Caco-2 (cell line): ENCODE measurements around the gene HAPLN2. TPM values are rescaled to one million over a fixed set of nuclear protein-coding genes. Genes with fewer than 3 reads are reported as not detected.

Experiments
- BruUV-seq: library from RNA; stranded (reverse); fragments of 400-500 nt; replicated peaks from 2 replicates; lab custom pipeline; 2021; lab: Mats Ljungman, UMichigan
- CTCF ChIA-PET: fragments of 300-600 bp; sonication (Branson Sonifier 250); formaldehyde crosslinking; loops from one replicate; lab custom pipeline; 2022; ENCODE audit warnings: antibody characterized with exemption; lab: Charles Lee
- POLR2A ChIA-PET: fragments of 300-600 bp; sonication (Branson Sonifier 250); formaldehyde crosslinking; loops from one replicate; lab custom pipeline; 2022; ENCODE audit warnings: antibody characterized with exemption; lab: Charles Lee
- DNase-seq, 2 experiments: peaks; one replicate each; pipeline versions ENCODE4 v3.0.0 to v3.0.0-alpha.2; 2020 to 2022
- H3K27me3 ChIP-seq: replicated peaks from 2 replicates; pipeline ENCODE4 v1.6.0; 2011; ENCODE audit warnings: low read length; ENCODE audit not compliant: control insufficient read depth, insufficient read depth
- H3K36me3 ChIP-seq: 2 replicates; pipeline ENCODE4 v1.5.1; 2011; ENCODE audit warnings: low read length; ENCODE audit not compliant: control insufficient read depth, insufficient read depth
- H3K4me1 ChIP-seq: fragments of 250-450 bp; sonication (Bioruptor Pico); 2 replicates; pipeline ENCODE4 v1.5.1; 2020; ENCODE audit warnings: mild to moderate bottlenecking
- H3K4me3 ChIP-seq: 2 replicates; pipeline ENCODE4 v1.5.1; 2011; ENCODE audit warnings: low read depth, mild to moderate bottlenecking, control low read depth, low read length
- H3K9me3 ChIP-seq: fragments of 250-450 bp; sonication (Bioruptor Pico); 2 replicates; pipeline ENCODE4 v1.5.1; 2020; ENCODE audit warnings: mild to moderate bottlenecking, moderate library complexity
- H3K27ac Mint-ChIP-seq: one replicate; pipeline ENCODE4 v1.8.0; 2022; ENCODE audit warnings: mixed read lengths; ENCODE audit not compliant: unreplicated experiment
- H3K27me3 Mint-ChIP-seq: one replicate; pipeline ENCODE4 v1.8.0; 2022; ENCODE audit warnings: mixed read lengths; ENCODE audit not compliant: insufficient read depth, unreplicated experiment
- H3K36me3 Mint-ChIP-seq: one replicate; pipeline ENCODE4 v1.8.0; 2022; ENCODE audit warnings: mild to moderate bottlenecking, mixed read lengths; ENCODE audit not compliant: insufficient read depth, unreplicated experiment
- H3K4me1 Mint-ChIP-seq: one replicate; pipeline ENCODE4 v1.8.0; 2022; ENCODE audit warnings: low read depth, mixed read lengths; ENCODE audit not compliant: unreplicated experiment
- H3K4me3 Mint-ChIP-seq: one replicate; pipeline ENCODE4 v1.8.0; 2022; ENCODE audit warnings: mild to moderate bottlenecking, moderate library complexity, mixed read lengths; ENCODE audit not compliant: unreplicated experiment
- H3K9me3 Mint-ChIP-seq: one replicate; pipeline ENCODE4 v1.8.0; 2022; ENCODE audit warnings: mixed read lengths; ENCODE audit not compliant: unreplicated experiment
- intact Hi-C: fragments of 100-400 bp; cut with micrococcal nuclease; formaldehyde crosslinking; loops from one replicate; pipeline ENCODE4 v1.10.0; 2022; ENCODE audit not compliant: unreplicated experiment
- total RNA-seq: library from RNA; stranded (reverse); gene quantifications from 2 replicates; pipeline ENCODE4 v1.2.3, GENCODE V29; 2022
- TF ChIP-seq, protein P1 (sequence below), 2 experiments: fragments of 200-600 bp in 1 of 2; IDR thresholded peaks; 1 replicate in 1 of 2; 2 replicates in 1 of 2; pipeline versions ENCODE4 v1.5.1 to v1.8.0; 2011 to 2022; ENCODE audit warnings: antibody characterized with exemption in 1 of 2, control low read depth in 1 of 2, inconsistent platforms in 1 of 2, low read depth in 1 of 2, low read length in 1 of 2, mild to moderate bottlenecking in 1 of 2, moderate library complexity in 1 of 2; ENCODE audit not compliant: insufficient read depth in 1 of 2, severe bottlenecking in 1 of 2, unreplicated experiment in 1 of 2

The HAPLN2 gene
- total RNA-seq, 1 experiment from 2014 or later = not detected

DNA sequence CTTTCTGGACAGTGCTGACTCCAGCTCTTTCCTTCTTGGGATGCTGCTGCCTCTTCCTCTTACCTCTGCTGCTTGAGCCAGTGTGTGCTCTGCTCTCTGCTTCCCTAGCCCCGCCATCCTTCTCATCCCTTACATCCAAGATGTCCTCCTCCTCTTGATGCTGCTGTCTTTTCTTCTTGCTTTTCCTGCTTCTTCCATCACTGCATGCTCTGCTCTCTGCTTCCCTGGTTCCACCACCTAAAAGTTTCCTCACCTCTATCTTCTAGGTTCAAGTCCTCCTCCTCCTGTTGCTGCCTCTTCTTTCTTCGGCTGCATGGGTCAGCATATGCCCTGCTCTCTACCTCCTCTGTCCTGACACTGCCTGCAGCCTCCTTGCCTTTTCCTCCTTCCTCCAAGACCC is 24.2 kb upstream of the HAPLN2 start:
- Mint-ChIP-seq H3K27ac (no peak overlapping the region), H3K27me3 (no peaks in the 10 kb centered on the region), H3K4me3 (no peak overlapping the region), H3K4me1 (peaks cover 16% of the 10 kb centered on the region), H3K9me3 (no peaks in the 10 kb centered on the region), H3K36me3 (peaks cover 38% of the 10 kb centered on the region)
- Histone ChIP-seq H3K9me3 (no peaks in the 10 kb centered on the region), H3K4me3 (no peak overlapping the region), H3K36me3 (peaks cover 4% of the 10 kb centered on the region; the same call in 1 of the 2 replicates), H3K27me3 (no peaks in the 10 kb centered on the region), H3K4me1 (peaks cover 8% of the 10 kb centered on the region; the same call in 1 of the 2 replicates)
- DNase-seq = no peak
- ChIA-PET CTCF (interaction anchor here (1.5 kb wide), 1 partner anchor 14 kb away, joined by 3 read pairs; no protein-coding TSS in a partner anchor), POLR2A (no interaction called here)
- TF ChIP-seq, protein P1, sequence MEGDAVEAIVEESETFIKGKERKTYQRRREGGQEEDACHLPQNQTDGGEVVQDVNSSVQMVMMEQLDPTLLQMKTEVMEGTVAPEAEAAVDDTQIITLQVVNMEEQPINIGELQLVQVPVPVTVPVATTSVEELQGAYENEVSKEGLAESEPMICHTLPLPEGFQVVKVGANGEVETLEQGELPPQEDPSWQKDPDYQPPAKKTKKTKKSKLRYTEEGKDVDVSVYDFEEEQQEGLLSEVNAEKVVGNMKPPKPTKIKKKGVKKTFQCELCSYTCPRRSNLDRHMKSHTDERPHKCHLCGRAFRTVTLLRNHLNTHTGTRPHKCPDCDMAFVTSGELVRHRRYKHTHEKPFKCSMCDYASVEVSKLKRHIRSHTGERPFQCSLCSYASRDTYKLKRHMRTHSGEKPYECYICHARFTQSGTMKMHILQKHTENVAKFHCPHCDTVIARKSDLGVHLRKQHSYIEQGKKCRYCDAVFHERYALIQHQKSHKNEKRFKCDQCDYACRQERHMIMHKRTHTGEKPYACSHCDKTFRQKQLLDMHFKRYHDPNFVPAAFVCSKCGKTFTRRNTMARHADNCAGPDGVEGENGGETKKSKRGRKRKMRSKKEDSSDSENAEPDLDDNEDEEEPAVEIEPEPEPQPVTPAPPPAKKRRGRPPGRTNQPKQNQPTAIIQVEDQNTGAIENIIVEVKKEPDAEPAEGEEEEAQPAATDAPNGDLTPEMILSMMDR (IDR thresholded peaks at IDR 0.05; ENCODE audit: insufficient read depth in 1 of 2, low read depth in 1 of 2, low read length in 1 of 2, severe bottlenecking in 1 of 2, unreplicated experiment in 1 of 2) = no peak
- BruUV-seq = no TSS peak
- intact Hi-C loops = no loop called here

DNA sequence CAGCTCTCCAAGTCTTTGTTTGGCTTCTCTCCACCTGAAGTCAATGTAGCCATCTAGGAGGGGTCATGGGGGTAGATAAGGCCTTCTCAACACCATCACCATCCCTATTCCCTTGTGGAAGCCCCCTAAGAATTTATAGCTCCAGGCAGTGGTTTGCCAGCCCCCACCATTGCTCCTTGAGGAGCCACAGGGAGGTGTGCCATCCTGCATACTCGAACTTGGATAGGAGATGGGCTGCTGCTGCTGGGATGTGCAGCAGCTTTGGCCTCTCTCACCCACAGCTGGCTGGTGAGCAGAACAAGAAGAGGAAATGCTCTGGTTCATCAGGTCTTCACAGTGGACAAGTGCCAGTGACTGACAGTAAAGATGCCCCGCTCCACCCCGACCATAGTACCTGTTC is 22.8 kb upstream of the HAPLN2 start:
- Histone ChIP-seq H3K27me3 (no peaks in the 10 kb centered on the region), H3K4me3 (no peak overlapping the region), H3K9me3 (no peaks in the 10 kb centered on the region), H3K4me1 (0 out of 2 replicates have a peak, but pooled peaks cover 4% of the 10 kb centered on the region), H3K36me3 (peaks cover 4% of the 10 kb centered on the region; the same call in 1 of the 2 replicates)
- TF ChIP-seq, protein P1 (IDR thresholded peaks at IDR 0.05; ENCODE audit: insufficient read depth in 1 of 2, low read depth in 1 of 2, low read length in 1 of 2, severe bottlenecking in 1 of 2, unreplicated experiment in 1 of 2) = no peak
- no TSS peak for BruUV-seq
- Mint-ChIP-seq H3K9me3 (no peaks in the 10 kb centered on the region), H3K27ac (no peak overlapping the region), H3K36me3 (peaks cover 45% of the 10 kb centered on the region), H3K4me1 (peaks cover 9% of the 10 kb centered on the region), H3K27me3 (no peaks in the 10 kb centered on the region), H3K4me3 (no peak overlapping the region)
- intact Hi-C loops = no loop called here
- ChIA-PET POLR2A (no interaction called here), CTCF (no interaction called here)
- DNase-seq = no peak

DNA sequence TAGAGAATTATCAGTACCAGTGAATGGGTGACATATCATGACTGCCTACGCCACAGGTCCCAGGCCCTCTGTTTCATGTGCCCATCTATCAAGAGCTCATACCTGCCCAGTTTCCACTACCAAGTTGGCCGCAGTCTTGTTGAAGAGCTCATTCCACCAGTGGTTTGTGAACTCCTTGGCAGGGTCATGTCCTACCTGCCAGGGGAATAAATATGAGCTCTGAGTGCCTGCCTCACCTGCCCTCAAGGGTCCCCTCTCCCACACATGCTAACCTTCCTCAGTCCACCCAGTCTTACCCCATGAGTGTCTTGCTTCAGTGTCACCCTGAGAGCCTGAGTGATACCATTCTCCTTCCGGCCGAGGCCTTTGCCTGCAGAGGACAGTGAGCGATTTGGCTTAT is 21.1 kb upstream of the HAPLN2 start:
- TF ChIP-seq, protein P1 (IDR thresholded peaks at IDR 0.05; ENCODE audit: insufficient read depth in 1 of 2, low read depth in 1 of 2, low read length in 1 of 2, severe bottlenecking in 1 of 2, unreplicated experiment in 1 of 2) = no peak
- no peak for DNase-seq
- H3K27ac Mint-ChIP-seq = no peak overlapping the region
- H3K4me1 Mint-ChIP-seq = peaks cover 9% of the 10 kb centered on the region
- intact Hi-C loops = no loop called here
- peaks cover 3% of the 10 kb centered on the region; the same call in 1 of the 2 replicates for H3K36me3 ChIP-seq
- H3K9me3 ChIP-seq = no peaks in the 10 kb centered on the region
- no peaks in the 10 kb centered on the region for H3K27me3 Mint-ChIP-seq
- CTCF ChIA-PET = interaction anchor here (0.6 to 1.4 kb wide), 3 partner anchors 26 to 141 kb away, joined by 3 to 5 read pairs (median 4); no protein-coding TSS in a partner anchor
- H3K4me3 Mint-ChIP-seq = no peak overlapping the region
- H3K27me3 ChIP-seq = no peaks in the 10 kb centered on the region
- H3K4me1 ChIP-seq = peaks cover 8% of the 10 kb centered on the region; the same call in 1 of the 2 replicates
- H3K9me3 Mint-ChIP-seq = no peaks in the 10 kb centered on the region
- peaks cover 40% of the 10 kb centered on the region for H3K36me3 Mint-ChIP-seq
- H3K4me3 ChIP-seq = no peak overlapping the region
- BruUV-seq = no TSS peak
- POLR2A ChIA-PET = interaction anchor here (0.7 kb wide), 1 partner anchor 141 kb away, joined by 5 read pairs; no protein-coding TSS in a partner anchor
